Keratinocyte (primary cell): ENCODE data around the gene CDH6. TPM values are rescaled to one million over a fixed set of nuclear protein-coding genes. Genes with fewer than 3 reads are reported as not detected.

Experiments used
- DNase-seq: peaks from one replicate; pipeline ENCODE4 v3.0.0-alpha.2; 2011; ENCODE audit warnings: low read depth, missing footprints, low spot score
- FAIRE-seq: peaks from 2 replicates; lab custom pipeline; 2011; peaks lifted over from hg19 to GRCh38; lab: Jason Lieb, UNC
- H2AFZ ChIP-seq: 2 replicates; pipeline ENCODE4 v1.6.0; 2012; ENCODE audit warnings: low read length, control low read depth, inconsistent platforms; ENCODE audit not compliant: control insufficient read depth
- H3K27ac ChIP-seq: 2 replicates; pipeline ENCODE4 v1.5.1; 2011; ENCODE audit warnings: low read length; ENCODE audit not compliant: control insufficient read depth, insufficient read depth
- H3K27me3 ChIP-seq: 3 replicates; pipeline ENCODE4 v1.6.0; 2011; ENCODE audit warnings: low read length; ENCODE audit not compliant: control insufficient read depth, insufficient read depth; ENCODE audit errors: extremely low read depth
- H3K36me3 ChIP-seq, 2 experiments: 2 replicates in 1 of 2; 3 replicates in 1 of 2; pipeline ENCODE4 v1.5.1; 2011; ENCODE audit warnings: low read length in 2 of 2, mild to moderate bottlenecking in 1 of 2; ENCODE audit not compliant: control insufficient read depth in 2 of 2, insufficient read depth in 2 of 2; ENCODE audit errors: extremely low read depth in 1 of 2
- H3K4me1 ChIP-seq: 3 replicates; pipeline ENCODE4 v1.5.1; 2011; ENCODE audit warnings: low read length; ENCODE audit not compliant: control insufficient read depth, insufficient read depth; ENCODE audit errors: extremely low read depth
- H3K4me2 ChIP-seq: 3 replicates; pipeline ENCODE4 v1.6.0; 2011; ENCODE audit warnings: low read depth, low read length; ENCODE audit not compliant: control insufficient read depth, insufficient read depth; ENCODE audit errors: extremely low read depth
- H3K4me3 ChIP-seq, 3 experiments: fragments of 200-600 bp in 1 of 3; sonication (generic) in 1 of 3; 2 replicates in 2 of 3; 3 replicates in 1 of 3; pipeline ENCODE4 v1.5.1; 2011 to 2016; ENCODE audit warnings: low read length in 3 of 3, mild to moderate bottlenecking in 3 of 3, control low read depth in 2 of 3, inconsistent platforms in 1 of 3, low read depth in 1 of 3, mixed read lengths in 1 of 3, mixed run types in 1 of 3, moderate library complexity in 1 of 3; ENCODE audit not compliant: control insufficient read depth in 2 of 3, insufficient read depth in 2 of 3; ENCODE audit errors: extremely low read depth in 1 of 3
- H3K79me2 ChIP-seq: 2 replicates; pipeline ENCODE4 v1.6.0; 2012; ENCODE audit warnings: low read length; ENCODE audit not compliant: control insufficient read depth, insufficient read depth
- H3K9ac ChIP-seq: 3 replicates; pipeline ENCODE4 v1.6.0; 2011; ENCODE audit warnings: low read length; ENCODE audit not compliant: control insufficient read depth, insufficient read depth; ENCODE audit errors: extremely low read depth
- H3K9me1 ChIP-seq: 3 replicates; pipeline ENCODE4 v1.6.0; 2011; ENCODE audit warnings: low read length; ENCODE audit not compliant: control insufficient read depth, insufficient read depth; ENCODE audit errors: extremely low read depth
- H3K9me3 ChIP-seq: 2 replicates; pipeline ENCODE4 v1.5.1; 2012; ENCODE audit warnings: low read depth, low read length; ENCODE audit not compliant: control insufficient read depth
- H4K20me1 ChIP-seq: 3 replicates; pipeline ENCODE4 v1.6.0; 2011; ENCODE audit warnings: low read length; ENCODE audit not compliant: control insufficient read depth, insufficient read depth; ENCODE audit errors: extremely low read depth
- EZH2 ChIP-seq: IDR thresholded peaks from one replicate; pipeline ENCODE4 v1.6.1; 2012; ENCODE audit warnings: inconsistent platforms, mild to moderate bottlenecking, low read length, moderate library complexity
- dilution Hi-C: fragments of 300-500 bp; cut with MboI; formaldehyde crosslinking; loops from one replicate; pipeline ENCODE4 v1.7.0; 2020; ENCODE audit warnings: low sequenced_read_pairs; ENCODE audit not compliant: extremely low pct_ligation_motif_present
- polyA plus RNA-seq, 5 experiments: library from polyadenylated mRNA; depleted of rRNA in 3 of 5; stranded (reverse) in 3 of 5; stranded (forward) in 1 of 5; unstranded in 1 of 5; fragments of >200 nt; gene quantifications; 1 replicate in 1 of 5; 2 replicates in 3 of 5; 3 replicates in 1 of 5; pipeline versions ENCODE4 v1.2.1 to v1.2.3, GENCODE V29; 2011 to 2012; ENCODE audit warnings: missing spikeins in 2 of 5, low read depth in 1 of 5, low replicate concordance in 1 of 5
- TF ChIP-seq, protein P1 (sequence below), 3 experiments: IDR thresholded peaks in 1 of 3; conservative IDR thresholded peaks in 1 of 3; optimal IDR thresholded peaks in 1 of 3; 2 replicates in 2 of 3; 3 replicates in 1 of 3; pipeline versions ENCODE3 to v1.5.1; 2011; ENCODE audit warnings: low read length in 3 of 3, mild to moderate bottlenecking in 3 of 3, moderate library complexity in 2 of 3, control low read depth in 1 of 3, inconsistent platforms in 1 of 3; ENCODE audit not compliant: insufficient read depth in 2 of 3; ENCODE audit errors: extremely low read depth in 1 of 3

Gene CDH6
- polyA plus RNA-seq, 1 donor (not counting 4 experiments of a cell fraction or from before 2014, with no cell fraction given), result not detected

DNA sequence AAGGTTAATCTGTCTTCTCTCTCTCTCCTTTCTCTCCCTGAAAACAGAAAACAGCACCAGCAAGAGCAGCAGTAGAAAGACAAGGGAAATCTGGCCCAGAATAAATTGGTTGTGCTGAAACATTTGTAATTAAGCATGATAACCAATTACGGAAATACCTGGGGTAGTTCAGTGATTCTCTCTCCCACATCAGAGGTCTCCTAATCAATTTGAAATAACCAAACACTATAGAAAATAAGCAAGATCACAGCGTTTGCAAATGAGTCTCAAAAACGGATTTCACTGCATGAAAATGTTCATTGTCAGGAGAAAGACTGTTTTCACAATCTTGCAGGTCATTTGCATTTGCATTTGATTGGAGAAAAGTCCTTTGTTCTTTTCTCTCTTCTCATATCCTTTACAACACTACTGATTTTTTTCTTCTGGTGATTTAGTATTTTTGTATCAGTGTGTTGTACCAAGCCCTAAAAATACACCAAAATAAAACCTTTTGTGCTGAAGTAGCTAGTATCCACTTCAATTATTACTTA is 36.8 kb upstream of the CDH6 start:
- H3K9ac ChIP-seq, result no peak overlapping the region
- no peaks in the 10 kb centered on the region for H3K9me3 ChIP-seq
- DNase-seq, result no peak
- no peaks in the 10 kb centered on the region for H3K27me3 ChIP-seq
- no peak overlapping the region for H3K27ac ChIP-seq
- TF ChIP-seq, protein P1, sequence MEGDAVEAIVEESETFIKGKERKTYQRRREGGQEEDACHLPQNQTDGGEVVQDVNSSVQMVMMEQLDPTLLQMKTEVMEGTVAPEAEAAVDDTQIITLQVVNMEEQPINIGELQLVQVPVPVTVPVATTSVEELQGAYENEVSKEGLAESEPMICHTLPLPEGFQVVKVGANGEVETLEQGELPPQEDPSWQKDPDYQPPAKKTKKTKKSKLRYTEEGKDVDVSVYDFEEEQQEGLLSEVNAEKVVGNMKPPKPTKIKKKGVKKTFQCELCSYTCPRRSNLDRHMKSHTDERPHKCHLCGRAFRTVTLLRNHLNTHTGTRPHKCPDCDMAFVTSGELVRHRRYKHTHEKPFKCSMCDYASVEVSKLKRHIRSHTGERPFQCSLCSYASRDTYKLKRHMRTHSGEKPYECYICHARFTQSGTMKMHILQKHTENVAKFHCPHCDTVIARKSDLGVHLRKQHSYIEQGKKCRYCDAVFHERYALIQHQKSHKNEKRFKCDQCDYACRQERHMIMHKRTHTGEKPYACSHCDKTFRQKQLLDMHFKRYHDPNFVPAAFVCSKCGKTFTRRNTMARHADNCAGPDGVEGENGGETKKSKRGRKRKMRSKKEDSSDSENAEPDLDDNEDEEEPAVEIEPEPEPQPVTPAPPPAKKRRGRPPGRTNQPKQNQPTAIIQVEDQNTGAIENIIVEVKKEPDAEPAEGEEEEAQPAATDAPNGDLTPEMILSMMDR (optimal IDR thresholded peaks at IDR 0.05 in 1 of 3, IDR thresholded peaks at IDR 0.05 in 1 of 3, conservative IDR thresholded peaks at IDR 0.05 in 1 of 3; ENCODE audit: extremely low read depth in 1 of 3, insufficient read depth in 2 of 3, low read length in 3 of 3), result no peak
- no peak for TF ChIP-seq EZH2
- no peak overlapping the region for H2AFZ ChIP-seq
- no peaks in the 10 kb centered on the region for H3K4me1 ChIP-seq
- H3K79me2 ChIP-seq, result no peaks in the 10 kb centered on the region
- no peak for FAIRE-seq
- H3K4me3 ChIP-seq, result no peak overlapping the region
- H4K20me1 ChIP-seq, result no peaks in the 10 kb centered on the region
- no peaks in the 10 kb centered on the region for H3K36me3 ChIP-seq
- H3K4me2 ChIP-seq, result no peak overlapping the region
- dilution Hi-C loops, result no loop called here
- H3K9me1 ChIP-seq, result no peaks in the 10 kb centered on the region

DNA sequence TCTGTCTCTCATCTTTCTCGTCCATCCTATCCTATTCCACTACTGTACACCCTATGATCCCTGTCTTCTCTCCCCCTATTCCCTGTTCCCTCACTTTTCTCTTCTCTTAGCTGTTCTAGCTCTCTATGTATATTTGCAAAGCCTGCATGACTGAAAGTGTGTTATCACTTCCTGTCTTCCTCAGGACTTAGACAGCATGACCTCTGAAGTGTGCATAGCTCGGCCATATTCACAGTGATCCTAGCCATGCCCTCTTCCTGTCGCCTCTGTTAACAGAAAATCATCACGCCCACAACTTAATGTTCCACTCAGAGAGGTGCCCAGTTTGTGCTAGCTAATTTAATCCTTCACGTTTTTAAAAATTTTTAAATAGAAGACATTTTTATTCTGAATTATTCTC is 35.8 kb upstream of the CDH6 start:
- no peak overlapping the region for H2AFZ ChIP-seq

More for the DNA sequence above, 35.8 kb upstream of the CDH6 start:
- dilution Hi-C loops, result no loop called here
- Histone ChIP-seq H3K9ac (no peak overlapping the region), H3K9me3 (no peaks in the 10 kb centered on the region), H3K27me3 (no peaks in the 10 kb centered on the region), H3K4me1 (no peaks in the 10 kb centered on the region), H3K36me3 (no peaks in the 10 kb centered on the region), H3K4me3 (no peak overlapping the region), H4K20me1 (no peaks in the 10 kb centered on the region), H3K9me1 (no peaks in the 10 kb centered on the region), H3K27ac (no peak overlapping the region), H3K4me2 (no peak overlapping the region), H3K79me2 (no peaks in the 10 kb centered on the region)
- TF ChIP-seq, protein P1 (optimal IDR thresholded peaks at IDR 0.05 in 1 of 3, IDR thresholded peaks at IDR 0.05 in 1 of 3, conservative IDR thresholded peaks at IDR 0.05 in 1 of 3; ENCODE audit: extremely low read depth in 1 of 3, insufficient read depth in 2 of 3, low read length in 3 of 3), result no peak
- no peak for TF ChIP-seq EZH2
- FAIRE-seq (no peak), DNase-seq (no peak)
